Prostate gland (tissue), 2 donors: ENCODE data around the gene RNF169. TPM values are rescaled to one million over a fixed set of nuclear protein-coding genes. Genes with fewer than 3 reads are reported as not detected.
A peak's percentile ranks its signal among the peaks of the same experiment; 100 is the strongest.

ENCODE experiments used
- DNase-seq: peaks from one replicate; pipeline ENCODE4 v3.0.0-alpha.2; 2019; ENCODE audit warnings: low spot score
- H3K27ac ChIP-seq, 2 donors: fragments of 200-600 bp; sonication (generic); 2 replicates each; pipeline ENCODE4 v1.5.1; 2017 to 2019
- H3K27me3 ChIP-seq: fragments of 200-600 bp; sonication (generic); replicated peaks from 2 replicates; pipeline ENCODE4 v1.5.1; 2019; ENCODE audit not compliant: insufficient read depth
- H3K36me3 ChIP-seq, 2 donors: fragments of 200-600 bp; sonication (generic); 1 replicate in 1 of 2; 2 replicates in 1 of 2; pipeline versions ENCODE4 v1.5.1 to v1.8.1; 2017 to 2019
- H3K4me1 ChIP-seq: fragments of 200-600 bp; sonication (generic); replicated peaks from 2 replicates; pipeline ENCODE4 v1.5.1; 2019
- H3K4me3 ChIP-seq, 2 donors: fragments of 200-600 bp; sonication (generic); 2 replicates each; pipeline ENCODE4 v1.5.1; 2017 to 2019
- H3K9me3 ChIP-seq: fragments of 200-600 bp; sonication (generic); 2 replicates; pipeline ENCODE4 v1.5.1; 2017
- POLR2A ChIP-seq: fragments of 450-650 bp; IDR thresholded peaks from one replicate; pipeline ENCODE4 v1.6.1; 2016; ENCODE audit warnings: antibody characterized with exemption, mild to moderate bottlenecking
- POLR2AphosphoS5 ChIP-seq: sonication (generic); formaldehyde crosslinking; IDR thresholded peaks from one replicate; pipeline ENCODE4 v1.6.1; 2017; ENCODE audit warnings: antibody characterized with exemption
- WGBS: methylation state at CpG from one replicate; pipeline ENCODE4 v1.1.5; 2018; 5-methylcytosine and 5-hydroxymethylcytosine counted together
- intact Hi-C: fragments of 100-400 bp; cut with DNase I; formaldehyde crosslinking; loops from one replicate; pipeline ENCODE4 v1.14.2; 2022
- total RNA-seq, 2 donors: library from RNA; depleted of rRNA; stranded (reverse); fragments of >200 nt; gene quantifications; one replicate each; pipeline ENCODE4 v1.1.0, GENCODE V29; 2016
- TF ChIP-seq, protein P1 (sequence below), 4 experiments: fragments of 200-600 bp in 2 of 4; fragments of 450-650 bp in 2 of 4; sonication (generic) in 2 of 4; IDR thresholded peaks; 1 replicate in 3 of 4; 2 replicates in 1 of 4; pipeline ENCODE4 v1.5.1; 2016 to 2019; ENCODE audit warnings: antibody characterized with exemption in 4 of 4, mild to moderate bottlenecking in 2 of 4, moderate library complexity in 2 of 4

The RNF169 gene
- total RNA-seq, 2 donors from 2014 or later: 19.7 to 21.2 TPM

DNA sequence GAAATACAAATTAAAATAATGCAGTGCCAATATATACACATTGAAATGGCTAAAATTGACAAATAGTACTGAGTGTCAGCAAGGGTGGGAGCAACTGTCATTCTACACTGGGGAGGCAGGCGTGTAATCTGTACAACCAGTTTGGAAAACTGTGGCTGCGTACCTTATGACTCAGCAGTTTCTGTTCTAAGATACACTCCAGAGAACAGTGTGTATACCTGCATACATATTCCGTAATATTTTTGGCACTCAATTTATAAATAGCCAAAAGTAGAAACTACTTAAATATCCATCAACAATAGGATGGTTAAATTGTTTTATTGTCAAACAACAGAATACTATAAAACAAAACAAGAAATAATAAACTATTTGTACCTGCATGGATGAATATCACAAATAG, 57.6 kb downstream of the RNF169 start:
- WGBS: 73% methylated on average over 3 of the region's 3 CpGs
- Histone ChIP-seq H3K4me3 (no peak overlapping the region), H3K4me1 (no peaks in the 10 kb centered on the region), H3K27me3 (no peaks in the 10 kb centered on the region), H3K27ac (no peak overlapping the region), H3K9me3 (no peaks in the 10 kb centered on the region), H3K36me3 (no peaks in the 10 kb centered on the region)
- peak; percentile 66 for TF ChIP-seq POLR2AphosphoS5
- TF ChIP-seq, protein P1, sequence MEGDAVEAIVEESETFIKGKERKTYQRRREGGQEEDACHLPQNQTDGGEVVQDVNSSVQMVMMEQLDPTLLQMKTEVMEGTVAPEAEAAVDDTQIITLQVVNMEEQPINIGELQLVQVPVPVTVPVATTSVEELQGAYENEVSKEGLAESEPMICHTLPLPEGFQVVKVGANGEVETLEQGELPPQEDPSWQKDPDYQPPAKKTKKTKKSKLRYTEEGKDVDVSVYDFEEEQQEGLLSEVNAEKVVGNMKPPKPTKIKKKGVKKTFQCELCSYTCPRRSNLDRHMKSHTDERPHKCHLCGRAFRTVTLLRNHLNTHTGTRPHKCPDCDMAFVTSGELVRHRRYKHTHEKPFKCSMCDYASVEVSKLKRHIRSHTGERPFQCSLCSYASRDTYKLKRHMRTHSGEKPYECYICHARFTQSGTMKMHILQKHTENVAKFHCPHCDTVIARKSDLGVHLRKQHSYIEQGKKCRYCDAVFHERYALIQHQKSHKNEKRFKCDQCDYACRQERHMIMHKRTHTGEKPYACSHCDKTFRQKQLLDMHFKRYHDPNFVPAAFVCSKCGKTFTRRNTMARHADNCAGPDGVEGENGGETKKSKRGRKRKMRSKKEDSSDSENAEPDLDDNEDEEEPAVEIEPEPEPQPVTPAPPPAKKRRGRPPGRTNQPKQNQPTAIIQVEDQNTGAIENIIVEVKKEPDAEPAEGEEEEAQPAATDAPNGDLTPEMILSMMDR (IDR thresholded peaks at IDR 0.05): no peak
- no peak for TF ChIP-seq POLR2A
- no peak for DNase-seq
- intact Hi-C loops: no loop called here

DNA sequence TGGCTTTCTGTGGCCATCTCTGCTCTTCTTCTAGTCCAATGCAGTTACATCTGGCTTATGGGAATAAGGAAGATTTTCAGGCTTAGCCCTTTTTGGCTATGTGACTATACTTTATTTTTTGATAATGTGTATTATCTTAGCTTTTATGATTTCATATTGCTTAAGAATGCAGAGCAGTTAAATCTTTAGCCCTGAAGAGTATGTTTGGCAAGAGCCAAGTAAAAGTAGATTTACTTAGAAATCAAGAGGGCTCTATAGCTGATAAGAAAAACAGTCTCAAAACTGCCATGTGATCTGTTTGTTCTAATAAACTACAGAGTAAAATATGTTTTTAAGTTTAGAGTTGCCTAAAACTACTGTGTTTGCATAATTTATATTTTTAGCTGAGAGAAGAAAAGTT, 61.2 kb downstream of the RNF169 start:
- no peak overlapping the region for H3K4me3 ChIP-seq
- no peaks in the 10 kb centered on the region for H3K9me3 ChIP-seq
- H3K36me3 ChIP-seq: no peaks in the 10 kb centered on the region
- TF ChIP-seq POLR2AphosphoS5: no peak
- TF ChIP-seq, protein P1 (IDR thresholded peaks at IDR 0.05): no peak
- TF ChIP-seq POLR2A: no peak
- no peaks in the 10 kb centered on the region for H3K27me3 ChIP-seq
- intact Hi-C loops: no loop called here
- no peak for DNase-seq
- H3K4me1 ChIP-seq: no peaks in the 10 kb centered on the region
- H3K27ac ChIP-seq: no peak overlapping the region

DNA sequence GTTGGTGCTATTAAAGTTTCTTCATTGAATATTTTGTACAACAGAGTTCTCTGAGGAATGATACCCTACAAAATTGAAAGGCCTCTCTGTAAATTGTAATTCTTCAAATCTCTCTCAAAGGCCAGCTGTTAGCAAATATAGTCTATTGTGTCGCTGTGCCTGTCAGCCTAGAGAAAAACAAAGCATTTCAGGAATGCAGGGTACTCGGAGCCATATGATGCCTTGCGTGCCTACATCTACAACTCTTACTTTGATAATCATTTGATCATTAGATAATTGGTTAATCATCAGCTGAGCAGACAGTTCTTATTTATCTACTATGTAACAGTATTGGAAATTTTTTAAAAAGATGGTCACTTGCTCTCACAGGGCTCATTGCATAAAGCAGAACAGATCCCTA, 67.3 kb downstream of the RNF169 start:
- H3K36me3 ChIP-seq: no peaks in the 10 kb centered on the region
- H3K4me1 ChIP-seq: no peaks in the 10 kb centered on the region
- TF ChIP-seq POLR2AphosphoS5 (no peak), POLR2A (no peak)
- TF ChIP-seq, protein P1 (IDR thresholded peaks at IDR 0.05): no peak
- H3K27ac ChIP-seq: no peak overlapping the region
- no peaks in the 10 kb centered on the region for H3K27me3 ChIP-seq
- H3K4me3 ChIP-seq: no peak overlapping the region
- 71% methylated on average over 3 of the region's 3 CpGs for WGBS
- intact Hi-C loops: no loop called here
- no peaks in the 10 kb centered on the region for H3K9me3 ChIP-seq
- DNase-seq: no peak

DNA sequence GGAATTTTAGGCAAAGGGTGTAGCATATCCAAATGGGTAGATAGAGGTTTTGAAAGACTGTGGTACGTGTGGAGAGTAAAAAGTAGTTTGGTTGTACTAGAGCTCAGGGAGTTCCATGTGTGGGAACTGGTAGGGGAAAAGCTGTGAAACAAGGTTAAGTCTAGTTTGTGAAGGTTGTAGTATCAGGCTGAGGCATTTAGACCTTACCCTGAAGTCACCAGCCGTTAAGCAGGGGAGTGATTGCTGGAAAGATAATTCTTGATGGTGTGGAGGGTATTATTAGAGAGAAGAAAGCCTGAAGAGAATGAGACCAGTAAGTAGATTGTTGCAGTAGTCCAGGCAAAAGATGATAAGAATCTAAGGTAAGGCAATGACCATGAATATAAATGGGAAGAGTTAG, 68.0 kb downstream of the RNF169 start:
- Histone ChIP-seq H3K4me3 (no peak overlapping the region), H3K36me3 (no peaks in the 10 kb centered on the region)
- no peak for TF ChIP-seq POLR2A

DNA sequence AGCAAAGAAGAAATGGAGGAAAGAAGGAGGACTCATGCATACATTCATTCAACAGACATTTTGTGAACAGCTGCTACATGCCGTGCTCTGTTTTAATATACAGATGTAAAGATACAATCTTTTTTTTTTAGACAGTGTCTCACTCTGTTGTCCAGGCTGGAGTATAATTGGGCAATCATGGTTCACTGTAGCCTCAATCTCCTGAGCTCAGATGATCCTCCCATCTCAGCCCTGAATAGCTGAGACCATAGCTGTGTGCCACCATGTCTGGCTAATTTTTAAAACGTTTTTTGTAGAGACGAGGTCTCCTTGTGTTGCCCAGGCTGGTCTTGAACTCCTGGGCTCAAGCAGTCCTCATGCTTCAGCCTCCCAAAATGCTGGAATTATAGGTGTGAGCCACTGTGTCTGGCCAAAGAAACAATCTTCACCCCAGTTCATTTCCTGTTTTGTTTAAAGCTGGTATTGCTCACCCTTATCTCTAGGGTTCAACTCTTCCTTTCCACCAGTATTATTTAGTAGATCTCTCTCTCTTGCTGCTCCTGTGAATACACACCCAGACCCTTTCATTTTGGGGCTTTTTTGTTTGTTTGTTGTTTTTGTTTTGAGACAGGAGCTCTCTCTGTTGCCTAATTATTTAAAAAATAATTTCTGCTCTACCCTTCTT, 69.8 kb downstream of the RNF169 start:
- Histone ChIP-seq H3K9me3 (no peaks in the 10 kb centered on the region), H3K4me3 (no peak overlapping the region), H3K36me3 (no peaks in the 10 kb centered on the region), H3K4me1 (no peaks in the 10 kb centered on the region), H3K27ac (no peak overlapping the region), H3K27me3 (no peaks in the 10 kb centered on the region)
- intact Hi-C loops: no loop called here
- no peak for DNase-seq
- TF ChIP-seq, protein P1 (IDR thresholded peaks at IDR 0.05): no peak
- TF ChIP-seq POLR2A: no peak
- TF ChIP-seq POLR2AphosphoS5: no peak
- WGBS: 94% methylated on average over 3 of the region's 3 CpGs

More for the DNA sequence above, 68.0 kb downstream of the RNF169 start:
- Histone ChIP-seq H3K27me3 (no peaks in the 10 kb centered on the region), H3K9me3 (no peaks in the 10 kb centered on the region), H3K4me1 (no peaks in the 10 kb centered on the region), H3K27ac (no peak overlapping the region)
- intact Hi-C loops: no loop called here
- WGBS: 79% methylated on average over 2 of the region's 2 CpGs
- no peak for DNase-seq
